Activated CD8-positive, alpha-beta memory T cell treated with anti-CD3 and anti-CD28 coated beads, Interleukin-2, amount 10 ng/mL, durations not matched to agents 7 days and 5 days (primary cell): ENCODE results near the gene AGMO. TPM values are rescaled to one million over a fixed set of nuclear protein-coding genes. Genes with fewer than 3 reads are reported as not detected.

Source experiments
- ATAC-seq: fragments of 150-1000 bp; cut with Tn5 transposase; one replicate; pipeline ENCODE4 v1.10.0; 2021; ENCODE audit warnings: moderate library complexity
- CTCF ChIA-PET: fragments of 350-600 bp; sonication (Branson Sonifier 250); formaldehyde crosslinking; loops from one replicate; lab custom pipeline; 2021; ENCODE audit warnings: antibody characterized with exemption; lab: Charles Lee
- DNase-seq: peaks from one replicate; pipeline ENCODE4 v3.0.0-alpha.2; 2020
- H3K27ac Mint-ChIP-seq: one replicate; pipeline ENCODE4 v1.8.0; 2021; ENCODE audit warnings: mild to moderate bottlenecking, mixed read lengths
- H3K27me3 Mint-ChIP-seq: one replicate; pipeline ENCODE4 v1.8.0; 2021; ENCODE audit warnings: mixed read lengths
- H3K36me3 Mint-ChIP-seq: one replicate; pipeline ENCODE4 v1.8.0; 2021; ENCODE audit warnings: mild to moderate bottlenecking, mixed read lengths
- H3K4me1 Mint-ChIP-seq: one replicate; pipeline ENCODE4 v1.8.0; 2021; ENCODE audit warnings: mixed read lengths
- H3K4me3 Mint-ChIP-seq: one replicate; pipeline ENCODE4 v1.8.0; 2021; ENCODE audit warnings: mild to moderate bottlenecking, moderate library complexity, mixed read lengths
- H3K9me3 Mint-ChIP-seq: one replicate; pipeline ENCODE4 v1.8.0; 2022; ENCODE audit warnings: low read depth, mixed read lengths
- total RNA-seq, 2 experiments: library from RNA; stranded (reverse); gene quantifications; one replicate each; pipeline ENCODE4 v1.2.3, GENCODE V29; 2021

AGMO gene
- total RNA-seq, 2 experiments from 2014 or later = not detected

DNA sequence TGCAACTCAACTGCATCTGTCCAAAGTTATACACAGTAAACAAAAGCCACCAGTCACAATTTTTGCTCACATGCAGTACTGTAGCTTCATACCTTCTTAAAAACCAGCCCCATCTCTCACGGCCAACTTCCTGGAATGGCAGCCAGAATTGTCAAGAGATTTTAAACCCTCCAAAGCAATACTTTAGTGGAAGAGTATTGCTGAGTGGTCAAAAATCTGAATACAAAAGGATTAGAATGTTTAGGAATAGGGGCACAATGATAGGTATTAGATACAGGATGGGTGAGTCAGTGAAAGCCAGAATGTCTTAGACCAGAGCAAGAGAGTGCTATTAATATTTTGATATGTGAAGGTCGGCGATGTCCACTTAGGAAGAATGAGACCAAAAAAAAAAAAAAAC, 193.9 kb downstream of the AGMO start:
- Mint-ChIP-seq H3K4me1 (no peaks in the 10 kb centered on the region), H3K27ac (no peak overlapping the region), H3K27me3 (no peaks in the 10 kb centered on the region), H3K36me3 (no peaks in the 10 kb centered on the region), H3K4me3 (no peak overlapping the region), H3K9me3 (peaks cover 3% of the 10 kb centered on the region)
- DNase-seq (no peak), ATAC-seq (no peak)
- CTCF ChIA-PET = no interaction called here

DNA sequence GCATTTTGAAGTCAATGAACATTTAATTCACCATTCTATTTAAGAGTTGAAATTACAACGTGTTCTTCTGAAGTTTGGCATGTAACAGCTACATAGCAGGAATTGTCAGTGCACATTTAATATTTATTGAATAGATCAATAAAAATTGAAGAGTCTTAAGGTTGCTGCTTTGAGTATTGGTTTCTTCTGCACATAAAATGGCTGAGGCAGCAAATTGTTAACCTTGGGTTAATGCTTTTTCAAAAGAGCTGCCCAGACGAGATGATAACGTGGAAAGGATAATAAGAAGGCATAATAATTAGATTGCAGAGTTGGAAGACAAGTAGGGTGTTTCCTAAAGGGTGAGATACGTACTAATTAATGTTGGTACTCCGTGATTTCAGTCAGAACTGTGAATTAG, 203.7 kb downstream of the AGMO start:
- Mint-ChIP-seq H3K4me1 (no peaks in the 10 kb centered on the region), H3K36me3 (no peaks in the 10 kb centered on the region), H3K9me3 (no peaks in the 10 kb centered on the region), H3K4me3 (no peak overlapping the region), H3K27me3 (no peaks in the 10 kb centered on the region), H3K27ac (no peak overlapping the region)
- DNase-seq = no peak
- ATAC-seq = no peak
- CTCF ChIA-PET = no interaction called here

DNA sequence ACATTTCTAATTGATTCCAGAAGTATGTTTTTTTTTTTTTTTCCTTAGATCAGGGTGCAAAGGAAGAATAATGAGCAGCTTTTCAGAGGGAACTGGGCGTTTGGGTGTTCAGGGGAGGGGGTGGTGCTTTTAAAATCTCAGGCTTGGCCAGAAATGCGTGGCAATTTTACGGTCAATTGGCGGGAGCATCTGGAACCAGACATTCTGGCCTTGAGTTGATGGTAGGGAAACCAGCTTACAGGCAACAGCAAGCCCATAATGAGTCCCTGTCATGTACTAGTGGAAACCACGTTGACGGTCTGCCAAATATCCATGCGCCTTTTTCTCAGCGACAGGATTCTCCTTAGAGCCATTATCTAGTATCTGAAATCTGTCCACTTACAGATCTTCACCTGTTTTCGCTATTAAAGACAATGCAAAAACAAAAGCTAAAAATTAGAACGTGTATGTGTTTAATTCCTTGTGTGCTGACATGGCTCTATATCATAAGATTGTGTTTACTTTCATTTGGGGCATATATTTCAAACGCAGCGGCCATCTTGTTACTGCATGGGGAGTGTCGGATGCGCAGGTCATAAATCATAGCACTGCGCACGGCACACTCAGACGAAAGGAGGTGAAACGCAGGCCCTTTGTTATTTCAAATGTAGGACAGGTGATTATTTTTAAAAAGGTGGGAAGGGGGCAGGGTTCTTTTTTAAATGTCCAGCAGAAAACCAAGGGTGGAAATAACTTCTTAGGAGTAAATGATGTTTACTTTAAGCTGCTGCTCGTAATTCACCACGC, 209.2 kb downstream of the AGMO start:
- H3K9me3 Mint-ChIP-seq = no peaks in the 10 kb centered on the region

DNA sequence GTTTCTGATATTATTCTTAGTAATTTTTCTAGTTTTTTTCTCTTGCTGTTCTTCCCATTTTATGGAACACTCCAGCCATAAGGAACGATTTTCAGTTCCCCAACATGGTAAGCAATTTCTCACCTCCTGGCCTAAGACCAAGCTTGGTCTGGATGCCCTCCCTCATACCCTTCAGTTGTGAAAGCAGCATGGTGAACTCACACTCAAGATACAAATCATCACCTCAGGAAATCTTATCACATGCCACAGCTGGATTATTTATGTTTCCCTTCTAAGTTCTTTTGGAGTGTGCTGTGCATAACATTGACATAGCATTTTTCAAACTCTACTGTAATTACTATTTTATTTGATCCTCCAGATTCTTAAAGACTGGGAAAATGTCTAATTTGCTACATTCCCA, 216.6 kb downstream of the AGMO start:
- ATAC-seq = no peak
- CTCF ChIA-PET = no interaction called here
- H3K9me3 Mint-ChIP-seq = no peaks in the 10 kb centered on the region

More for the DNA sequence above, 209.2 kb downstream of the AGMO start:
- CTCF ChIA-PET = no interaction called here
- Mint-ChIP-seq H3K27ac (no peak overlapping the region), H3K4me3 (no peak overlapping the region), H3K27me3 (no peaks in the 10 kb centered on the region), H3K4me1 (no peaks in the 10 kb centered on the region), H3K36me3 (no peaks in the 10 kb centered on the region)
- no peak for DNase-seq
- ATAC-seq = no peak

DNA sequence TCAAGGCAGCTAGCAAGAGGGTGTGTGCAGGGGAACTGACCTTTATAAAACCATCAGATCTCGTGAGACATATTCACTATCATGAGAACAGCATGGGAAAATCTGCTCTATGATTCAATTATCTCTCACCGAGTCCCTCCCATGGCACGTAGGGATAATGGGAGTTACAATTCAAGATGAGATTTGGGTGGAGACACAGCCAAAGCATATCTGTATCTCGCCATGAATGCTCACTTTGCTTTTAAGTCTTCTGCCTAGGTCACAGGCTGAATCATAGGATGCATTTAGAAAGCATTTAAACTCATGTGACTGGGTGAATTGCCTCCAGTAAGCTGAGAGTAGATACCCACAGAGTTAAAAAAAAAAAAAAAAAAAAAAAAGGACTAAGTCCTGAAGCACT, 220.0 kb downstream of the AGMO start:
- DNase-seq (no peak), ATAC-seq (no peak)
- Mint-ChIP-seq H3K27ac (no peak overlapping the region), H3K36me3 (no peaks in the 10 kb centered on the region), H3K9me3 (no peaks in the 10 kb centered on the region), H3K4me1 (no peaks in the 10 kb centered on the region), H3K27me3 (no peaks in the 10 kb centered on the region), H3K4me3 (no peak overlapping the region)
- CTCF ChIA-PET = no interaction called here

More for the DNA sequence above, 216.6 kb downstream of the AGMO start:
- H3K4me1 Mint-ChIP-seq = no peaks in the 10 kb centered on the region
- no peak for DNase-seq
- H3K4me3 Mint-ChIP-seq = no peak overlapping the region
- no peak overlapping the region for H3K27ac Mint-ChIP-seq
- no peaks in the 10 kb centered on the region for H3K27me3 Mint-ChIP-seq
- H3K36me3 Mint-ChIP-seq = no peaks in the 10 kb centered on the region

DNA sequence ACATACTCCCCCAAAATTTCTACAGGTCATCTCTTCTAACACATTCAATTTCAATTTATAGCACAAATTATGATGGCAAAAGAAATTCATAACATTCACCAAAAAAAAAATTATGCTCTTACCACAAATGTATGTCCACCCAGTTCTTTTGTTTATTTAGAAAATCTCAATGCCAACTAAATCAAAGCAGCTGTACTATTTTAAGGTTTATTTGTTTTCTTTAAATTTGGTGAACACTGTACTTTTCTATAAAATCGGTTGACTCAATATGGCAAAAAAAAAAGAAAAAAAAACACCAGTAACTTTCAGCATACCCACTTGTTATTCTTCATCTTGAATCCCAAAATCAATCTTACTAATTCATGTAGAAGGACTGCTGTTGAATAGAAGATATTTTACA, 225.7 kb downstream of the AGMO start:
- no peaks in the 10 kb centered on the region for H3K36me3 Mint-ChIP-seq
- H3K4me3 Mint-ChIP-seq = no peak overlapping the region
- no peaks in the 10 kb centered on the region for H3K27me3 Mint-ChIP-seq
- CTCF ChIA-PET = no interaction called here
- ATAC-seq (no peak), DNase-seq (no peak)
- H3K9me3 Mint-ChIP-seq = no peaks in the 10 kb centered on the region
- no peaks in the 10 kb centered on the region for H3K4me1 Mint-ChIP-seq
- H3K27ac Mint-ChIP-seq = no peak overlapping the region

DNA sequence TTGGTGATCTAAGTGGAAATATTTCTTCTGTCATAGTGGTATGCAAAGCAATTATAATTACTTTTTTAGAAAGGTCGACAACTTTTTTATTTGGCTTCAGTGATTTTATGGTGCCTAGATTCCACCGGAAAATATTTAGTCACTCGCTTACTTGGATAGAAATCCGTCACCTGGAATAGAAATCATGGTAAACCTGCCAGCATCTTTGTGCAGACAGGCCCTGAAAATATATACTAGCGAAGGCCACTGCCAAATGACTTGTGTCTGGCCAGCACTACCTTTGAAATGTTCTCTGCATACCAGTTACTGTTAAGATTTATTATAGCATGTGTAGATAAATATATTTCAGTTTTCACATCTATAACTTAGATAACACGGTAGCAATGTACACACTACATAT, 226.4 kb downstream of the AGMO start:
- Mint-ChIP-seq H3K36me3 (no peaks in the 10 kb centered on the region), H3K9me3 (no peaks in the 10 kb centered on the region), H3K27me3 (no peaks in the 10 kb centered on the region), H3K4me3 (no peak overlapping the region), H3K27ac (no peak overlapping the region), H3K4me1 (no peaks in the 10 kb centered on the region)
- ATAC-seq (no peak), DNase-seq (no peak)
- CTCF ChIA-PET = no interaction called here

DNA sequence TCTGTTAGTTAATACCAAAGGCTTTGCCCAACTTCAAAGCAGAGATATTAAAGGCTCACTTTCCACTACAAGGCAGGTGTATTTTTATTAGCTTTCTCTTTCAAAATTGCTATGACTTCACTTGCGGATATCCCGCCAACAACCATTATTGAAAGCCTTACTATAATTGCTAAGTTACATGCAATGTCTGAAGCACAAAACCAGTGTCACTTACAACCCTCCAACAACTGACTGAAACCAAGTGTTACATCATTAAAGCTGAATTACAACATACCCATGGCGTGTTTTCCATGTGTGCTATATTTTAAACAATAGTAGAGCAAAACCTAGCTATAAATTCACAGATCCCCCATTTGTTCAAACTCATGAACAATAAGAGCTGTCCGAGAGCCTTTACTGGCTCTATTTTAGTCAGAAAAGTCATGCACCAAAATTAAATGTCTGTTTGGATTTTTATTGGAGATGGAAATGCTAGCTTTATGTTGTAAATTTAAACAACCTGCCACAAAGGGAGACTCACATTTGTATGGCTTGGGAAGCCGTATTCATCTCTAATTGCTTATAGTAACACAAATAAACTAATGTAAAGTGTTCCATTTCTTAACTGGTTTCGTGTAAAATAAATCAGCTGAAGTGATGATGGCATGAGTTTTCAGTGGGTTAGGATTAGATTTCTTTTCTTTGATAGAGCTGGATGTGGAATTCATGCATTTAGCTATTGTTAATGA, 227.1 kb downstream of the AGMO start:
- H3K4me3 Mint-ChIP-seq = no peak overlapping the region
- no peaks in the 10 kb centered on the region for H3K36me3 Mint-ChIP-seq
- H3K27ac Mint-ChIP-seq = no peak overlapping the region
- DNase-seq = no peak
- no peak for ATAC-seq
- no peaks in the 10 kb centered on the region for H3K27me3 Mint-ChIP-seq
- CTCF ChIA-PET = no interaction called here
- H3K9me3 Mint-ChIP-seq = no peaks in the 10 kb centered on the region
- H3K4me1 Mint-ChIP-seq = no peaks in the 10 kb centered on the region

DNA sequence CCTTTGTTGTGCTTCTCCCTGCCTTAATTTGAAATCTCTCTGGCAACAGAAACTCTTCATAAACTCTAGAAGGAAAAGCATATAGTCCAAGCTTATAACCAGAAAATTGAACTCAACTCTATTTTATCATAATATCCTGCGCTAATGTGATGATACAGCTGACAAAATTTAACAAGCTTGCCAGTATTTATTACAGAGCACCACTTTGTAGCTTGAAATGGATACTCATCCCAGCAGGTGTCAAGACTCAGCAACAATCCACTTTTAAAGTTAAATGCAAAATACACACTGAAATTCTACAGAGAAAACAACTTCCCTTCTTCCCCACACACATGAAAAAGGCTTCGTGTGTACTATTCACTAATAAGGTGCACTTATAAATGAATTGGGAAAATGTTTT, 228.9 kb downstream of the AGMO start:
- no peaks in the 10 kb centered on the region for H3K27me3 Mint-ChIP-seq
- CTCF ChIA-PET = no interaction called here
- no peak overlapping the region for H3K4me3 Mint-ChIP-seq
- ATAC-seq (no peak), DNase-seq (no peak)
- no peaks in the 10 kb centered on the region for H3K4me1 Mint-ChIP-seq
- no peaks in the 10 kb centered on the region for H3K36me3 Mint-ChIP-seq
- H3K27ac Mint-ChIP-seq = no peak overlapping the region
- no peaks in the 10 kb centered on the region for H3K9me3 Mint-ChIP-seq

DNA sequence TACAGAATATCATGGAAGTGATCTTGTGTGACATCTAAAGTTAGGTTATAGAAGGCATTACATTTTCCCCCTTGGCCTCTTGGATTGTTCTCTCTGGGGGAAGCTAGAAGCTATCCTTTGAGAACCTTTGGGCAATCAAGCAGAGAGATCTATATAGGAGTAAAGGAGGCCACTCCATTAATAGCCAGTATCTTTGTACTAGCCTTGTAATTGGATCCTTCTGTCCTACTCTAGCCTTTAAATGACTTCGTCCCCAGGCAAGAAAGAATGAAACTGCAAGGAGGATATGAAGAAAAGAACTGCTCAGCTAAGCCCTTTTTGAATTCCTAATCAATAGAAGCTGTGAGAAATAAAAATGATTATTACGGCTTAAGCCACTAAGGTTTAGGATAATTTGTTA, 230.9 kb downstream of the AGMO start:
- no peaks in the 10 kb centered on the region for H3K36me3 Mint-ChIP-seq
- DNase-seq (no peak), ATAC-seq (no peak)
- CTCF ChIA-PET = no interaction called here
- H3K4me3 Mint-ChIP-seq = no peak overlapping the region
- H3K4me1 Mint-ChIP-seq = no peaks in the 10 kb centered on the region
- H3K27me3 Mint-ChIP-seq = no peaks in the 10 kb centered on the region
- H3K9me3 Mint-ChIP-seq = no peaks in the 10 kb centered on the region
- no peak overlapping the region for H3K27ac Mint-ChIP-seq

DNA sequence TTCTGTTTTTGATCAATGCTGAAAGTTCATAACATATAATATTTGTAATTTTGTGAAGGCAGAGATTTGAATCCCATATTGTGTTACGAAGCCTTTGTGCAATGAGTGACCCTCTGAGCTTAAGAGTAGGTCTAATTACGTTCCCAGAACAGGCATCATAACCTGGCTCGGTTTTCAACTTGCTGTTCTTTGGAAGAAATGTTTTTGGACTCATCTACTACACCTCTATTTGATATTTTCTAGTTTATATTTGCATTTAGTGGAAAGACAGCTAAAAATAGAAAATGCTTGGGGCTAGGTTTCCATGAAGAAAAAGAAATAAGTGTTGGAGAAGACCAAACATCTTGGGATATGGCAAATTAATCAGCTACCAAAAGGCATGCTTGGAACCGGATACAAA, 234.8 kb downstream of the AGMO start:
- DNase-seq = no peak
- no peak for ATAC-seq
- Mint-ChIP-seq H3K9me3 (no peaks in the 10 kb centered on the region), H3K4me3 (no peak overlapping the region), H3K27me3 (no peaks in the 10 kb centered on the region), H3K36me3 (no peaks in the 10 kb centered on the region), H3K4me1 (no peaks in the 10 kb centered on the region), H3K27ac (no peak overlapping the region)
- CTCF ChIA-PET = no interaction called here

DNA sequence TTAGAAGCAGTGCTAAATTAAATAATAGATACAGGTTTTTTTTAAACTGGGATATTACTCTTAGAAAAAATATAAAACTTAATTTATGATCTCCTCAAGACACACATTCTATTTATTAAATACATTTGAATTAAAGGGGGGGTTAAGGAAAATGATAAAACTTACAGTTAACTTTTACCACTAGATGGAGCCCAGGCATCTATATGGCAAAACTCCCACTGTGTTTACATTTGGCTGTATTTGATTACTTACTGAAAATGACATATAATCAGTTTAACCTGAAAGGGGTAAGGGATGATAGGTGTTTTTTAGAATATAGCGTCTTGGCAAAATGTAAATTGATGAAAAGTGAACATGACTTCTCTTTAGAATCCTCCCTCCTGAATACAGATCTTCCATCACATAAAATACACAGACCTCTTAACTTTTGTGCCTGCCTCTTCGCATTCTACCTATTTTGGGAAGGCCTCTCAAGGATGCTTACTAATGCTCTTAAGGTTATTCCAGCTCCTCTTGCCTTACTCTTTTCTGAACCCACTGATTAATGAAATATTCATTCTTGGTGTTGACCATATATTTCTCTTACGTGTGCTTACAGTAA, 235.7 kb downstream of the AGMO start:
- Mint-ChIP-seq H3K27ac (no peak overlapping the region), H3K4me1 (no peaks in the 10 kb centered on the region), H3K36me3 (no peaks in the 10 kb centered on the region), H3K9me3 (no peaks in the 10 kb centered on the region), H3K27me3 (no peaks in the 10 kb centered on the region), H3K4me3 (no peak overlapping the region)
- CTCF ChIA-PET = interaction anchor here (1.0 kb wide), 1 partner anchor 744 kb away, joined by 3 read pairs; no protein-coding TSS in a partner anchor
- ATAC-seq (no peak), DNase-seq (no peak)

DNA sequence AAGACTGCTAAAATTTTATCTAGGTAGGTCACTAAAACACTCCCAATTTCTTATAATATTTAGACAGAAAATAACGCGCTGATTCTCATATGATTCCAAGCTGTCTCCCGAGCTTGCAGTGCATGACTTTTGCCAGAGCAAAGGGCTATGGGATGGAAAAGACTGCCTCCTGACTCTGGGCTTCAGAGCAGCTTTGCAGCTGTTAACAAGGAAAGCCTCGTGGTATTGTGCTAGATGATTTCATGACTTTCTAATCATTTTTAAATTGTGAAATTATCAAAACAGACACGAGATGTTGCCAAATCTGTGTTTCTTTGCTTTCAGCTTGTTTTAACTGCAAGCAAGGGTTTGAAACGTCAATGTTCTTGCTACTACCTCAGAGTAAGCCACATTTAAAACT, 238.3 kb downstream of the AGMO start:
- Mint-ChIP-seq H3K4me3 (no peak overlapping the region), H3K36me3 (no peaks in the 10 kb centered on the region), H3K9me3 (peaks cover 3% of the 10 kb centered on the region), H3K27ac (no peak overlapping the region), H3K4me1 (no peaks in the 10 kb centered on the region), H3K27me3 (no peaks in the 10 kb centered on the region)
- no peak for ATAC-seq
- CTCF ChIA-PET = no interaction called here
- DNase-seq = no peak

DNA sequence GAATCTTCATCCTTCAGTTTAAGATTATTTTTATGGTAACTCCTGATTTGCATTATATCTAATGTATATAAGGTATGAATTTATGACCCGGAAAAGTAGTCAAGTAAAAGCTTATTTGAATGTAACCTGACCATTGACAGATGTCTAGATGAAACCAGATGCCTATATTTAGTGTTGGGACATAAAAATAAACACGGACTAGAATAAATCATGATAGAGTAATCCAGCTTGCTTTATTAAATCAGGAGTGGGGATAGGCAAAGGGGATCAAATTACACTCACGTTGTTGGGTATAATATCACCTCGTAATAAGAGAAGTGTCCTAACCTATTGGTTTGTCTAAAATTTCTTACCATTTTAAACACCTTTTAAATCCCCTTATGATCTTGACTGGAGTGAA, 244.6 kb downstream of the AGMO start:
- no peak overlapping the region for H3K4me3 Mint-ChIP-seq
- peaks cover 3% of the 10 kb centered on the region for H3K9me3 Mint-ChIP-seq
- H3K4me1 Mint-ChIP-seq = no peaks in the 10 kb centered on the region
- no peak overlapping the region for H3K27ac Mint-ChIP-seq
- CTCF ChIA-PET = no interaction called here
- H3K27me3 Mint-ChIP-seq = no peaks in the 10 kb centered on the region
- ATAC-seq = no peak
- H3K36me3 Mint-ChIP-seq = no peaks in the 10 kb centered on the region
- no peak for DNase-seq
